ENCODE results near the gene UBE2E3. TPM values are rescaled to one million over a fixed set of nuclear protein-coding genes. Genes with fewer than 3 reads are reported as not detected.

Gene UBE2E3
- total RNA-seq, 2 donors from 2014 or later: 49.7 to 53.8 TPM

DNA sequence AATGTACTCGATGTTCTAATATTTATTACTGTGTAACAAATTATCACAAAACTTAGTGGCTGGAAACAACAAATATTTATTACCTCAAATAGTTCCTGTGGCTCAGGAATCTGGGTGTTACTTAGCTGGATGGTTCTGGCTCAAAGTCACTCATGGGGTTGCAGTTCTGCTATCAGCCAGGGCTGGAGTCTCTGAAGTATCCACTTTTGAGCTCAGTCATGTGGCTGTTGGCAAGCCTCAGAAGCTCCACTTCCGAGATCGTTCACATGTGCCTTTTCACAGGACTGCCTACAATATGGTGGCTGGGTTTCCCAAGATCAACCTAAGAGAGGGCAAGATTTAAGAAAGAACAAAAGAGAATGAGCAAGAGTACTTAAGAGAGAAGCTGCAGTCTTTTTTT is 19.4 kb upstream of the UBE2E3 start:
- Histone ChIP-seq H3K4me3 (no peak overlapping the region), H3K27me3 (replicated peaks; ENCODE audit: insufficient read depth) (no peaks in the 10 kb centered on the region)
- no peak for ATAC-seq (ENCODE audit: insufficient number of reproducible peaks, low FRiP score, low read depth)

DNA sequence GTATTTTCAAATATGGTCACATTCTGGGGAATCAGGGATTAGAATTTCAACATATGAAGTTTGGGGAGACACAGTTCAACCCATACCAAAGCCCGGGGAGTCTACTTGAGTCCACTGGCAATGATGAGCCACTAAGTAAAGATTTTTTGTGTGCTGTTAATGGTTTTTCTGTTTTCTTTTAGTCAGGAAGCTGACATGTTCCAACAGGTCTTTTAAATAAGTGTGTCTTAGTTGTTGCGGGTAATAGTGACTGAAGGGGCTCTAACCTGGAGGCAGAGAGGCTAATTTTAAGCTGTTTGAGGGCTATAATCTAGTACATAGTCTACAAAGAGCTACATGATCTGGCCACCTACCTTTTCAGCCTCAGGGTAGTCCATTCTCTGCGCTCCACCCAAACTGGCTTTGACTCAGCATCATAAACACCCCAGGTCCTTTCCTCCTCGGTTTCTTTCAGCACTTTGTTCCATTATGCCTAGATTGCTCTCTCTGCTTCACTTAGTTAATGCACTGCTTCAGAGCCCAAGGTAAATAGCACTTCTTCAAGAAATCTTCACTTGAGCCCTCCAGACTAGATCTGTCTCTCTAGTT is 17.6 kb upstream of the UBE2E3 start:
- H3K27ac ChIP-seq: no peak overlapping the region
- TF ChIP-seq, protein P1, sequence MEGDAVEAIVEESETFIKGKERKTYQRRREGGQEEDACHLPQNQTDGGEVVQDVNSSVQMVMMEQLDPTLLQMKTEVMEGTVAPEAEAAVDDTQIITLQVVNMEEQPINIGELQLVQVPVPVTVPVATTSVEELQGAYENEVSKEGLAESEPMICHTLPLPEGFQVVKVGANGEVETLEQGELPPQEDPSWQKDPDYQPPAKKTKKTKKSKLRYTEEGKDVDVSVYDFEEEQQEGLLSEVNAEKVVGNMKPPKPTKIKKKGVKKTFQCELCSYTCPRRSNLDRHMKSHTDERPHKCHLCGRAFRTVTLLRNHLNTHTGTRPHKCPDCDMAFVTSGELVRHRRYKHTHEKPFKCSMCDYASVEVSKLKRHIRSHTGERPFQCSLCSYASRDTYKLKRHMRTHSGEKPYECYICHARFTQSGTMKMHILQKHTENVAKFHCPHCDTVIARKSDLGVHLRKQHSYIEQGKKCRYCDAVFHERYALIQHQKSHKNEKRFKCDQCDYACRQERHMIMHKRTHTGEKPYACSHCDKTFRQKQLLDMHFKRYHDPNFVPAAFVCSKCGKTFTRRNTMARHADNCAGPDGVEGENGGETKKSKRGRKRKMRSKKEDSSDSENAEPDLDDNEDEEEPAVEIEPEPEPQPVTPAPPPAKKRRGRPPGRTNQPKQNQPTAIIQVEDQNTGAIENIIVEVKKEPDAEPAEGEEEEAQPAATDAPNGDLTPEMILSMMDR (IDR thresholded peaks at IDR 0.05): no peak

More for the DNA sequence above, 19.4 kb upstream of the UBE2E3 start:
- TF ChIP-seq, protein P1 (IDR thresholded peaks at IDR 0.05): no peak
- no peaks in the 10 kb centered on the region for H3K4me1 ChIP-seq (ENCODE audit: control insufficient read depth in 1 of 2, low read depth in 2 of 2)
- no peak for DNase-seq (ENCODE audit: low spot score)
- H3K36me3 ChIP-seq: no peaks in the 10 kb centered on the region
- H3K27ac ChIP-seq: no peak overlapping the region
- no peaks in the 10 kb centered on the region for H3K9me3 ChIP-seq

DNA sequence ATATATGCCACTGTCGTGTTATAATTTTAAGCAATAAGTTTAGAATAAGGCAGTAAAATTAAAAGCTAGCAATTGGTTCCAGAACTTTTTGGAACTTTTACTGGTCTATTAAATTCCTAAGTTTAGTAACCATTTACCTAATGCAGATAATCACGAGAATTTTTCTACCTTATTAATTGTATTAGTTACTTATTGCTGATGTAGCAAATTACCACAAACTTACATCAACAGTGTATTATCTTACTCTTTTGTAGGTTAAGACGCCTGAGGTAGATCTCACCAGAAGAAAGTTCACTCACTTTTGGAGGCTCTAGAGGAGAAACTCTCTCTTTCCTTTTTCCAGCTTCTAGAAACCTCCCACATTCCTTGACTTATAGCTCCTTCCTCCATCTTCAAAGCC is 14.0 kb upstream of the UBE2E3 start:
- TF ChIP-seq, protein P1 (IDR thresholded peaks at IDR 0.05): no peak
- no peaks in the 10 kb centered on the region for H3K9me3 ChIP-seq
- H3K27me3 ChIP-seq (replicated peaks; ENCODE audit: insufficient read depth): no peaks in the 10 kb centered on the region
- peaks cover 0 to 12% of the 10 kb centered on the region in 2 donors for H3K4me1 ChIP-seq (ENCODE audit: control insufficient read depth in 1 of 2, low read depth in 2 of 2)
- DNase-seq (ENCODE audit: low spot score) (no peak), ATAC-seq (ENCODE audit: insufficient number of reproducible peaks, low FRiP score, low read depth) (no peak)
- no peaks in the 10 kb centered on the region for H3K36me3 ChIP-seq
- no peak overlapping the region for H3K27ac ChIP-seq
- no peak overlapping the region for H3K4me3 ChIP-seq

More for the DNA sequence above, 17.6 kb upstream of the UBE2E3 start:
- Histone ChIP-seq H3K4me3 (no peak overlapping the region), H3K9me3 (no peaks in the 10 kb centered on the region), H3K4me1 (ENCODE audit: control insufficient read depth in 1 of 2, low read depth in 2 of 2) (no peaks in the 10 kb centered on the region), H3K36me3 (no peaks in the 10 kb centered on the region), H3K27me3 (replicated peaks; ENCODE audit: insufficient read depth) (no peaks in the 10 kb centered on the region)
- ATAC-seq (ENCODE audit: insufficient number of reproducible peaks, low FRiP score, low read depth) (no peak), DNase-seq (ENCODE audit: low spot score) (no peak)

DNA sequence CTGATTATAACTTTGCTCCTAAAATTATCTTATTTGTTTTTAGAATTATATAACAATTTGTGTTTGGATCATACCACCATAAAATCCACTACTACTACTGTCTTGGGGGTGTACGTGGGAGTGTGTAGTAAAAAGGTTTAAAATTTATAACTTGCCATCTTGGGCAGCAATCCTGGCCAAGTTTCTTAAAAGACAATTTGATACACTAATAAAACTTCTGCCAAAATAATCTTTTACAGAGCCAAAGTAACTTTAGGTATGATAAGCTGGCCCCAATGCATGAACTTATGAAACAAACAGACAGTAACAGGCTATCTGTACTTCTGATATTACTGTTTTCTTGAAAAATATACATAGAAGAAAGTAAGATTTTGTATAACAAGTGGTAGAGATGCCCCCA is 11.3 kb upstream of the UBE2E3 start:
- no peaks in the 10 kb centered on the region for H3K27me3 ChIP-seq (replicated peaks; ENCODE audit: insufficient read depth)
- no peak overlapping the region for H3K27ac ChIP-seq
- ATAC-seq (ENCODE audit: insufficient number of reproducible peaks, low FRiP score, low read depth) (no peak), DNase-seq (ENCODE audit: low spot score) (no peak)
- peaks cover 0 to 12% of the 10 kb centered on the region in 2 donors for H3K4me1 ChIP-seq (ENCODE audit: control insufficient read depth in 1 of 2, low read depth in 2 of 2)
- no peak overlapping the region for H3K4me3 ChIP-seq
- no peaks in the 10 kb centered on the region for H3K36me3 ChIP-seq
- TF ChIP-seq, protein P1 (IDR thresholded peaks at IDR 0.05): no peak
- H3K9me3 ChIP-seq: no peaks in the 10 kb centered on the region

DNA sequence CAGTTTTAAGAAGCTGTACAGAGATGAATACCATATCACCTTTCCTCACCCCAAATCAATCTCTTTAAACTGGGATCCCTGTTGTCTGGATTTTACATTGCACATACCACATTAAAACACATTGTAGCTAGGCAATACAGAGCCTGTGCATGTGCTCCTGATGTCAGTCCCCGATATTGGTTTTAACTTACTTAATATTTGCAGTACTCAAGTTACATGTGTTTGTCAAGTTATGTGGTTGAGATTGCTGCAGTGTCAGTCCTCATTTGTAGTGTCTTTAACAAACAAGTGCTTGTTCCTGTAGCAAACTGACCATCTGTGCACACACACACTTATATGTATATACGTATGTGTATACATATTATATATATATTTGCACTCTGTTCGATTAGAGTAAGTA is 10.4 kb upstream of the UBE2E3 start:
- Histone ChIP-seq H3K4me1 (ENCODE audit: control insufficient read depth in 1 of 2, low read depth in 2 of 2) (peaks cover 0 to 12% of the 10 kb centered on the region in 2 donors), H3K9me3 (no peaks in the 10 kb centered on the region), H3K27me3 (replicated peaks; ENCODE audit: insufficient read depth) (no peaks in the 10 kb centered on the region), H3K36me3 (no peaks in the 10 kb centered on the region), H3K4me3 (no peak overlapping the region), H3K27ac (no peak overlapping the region)
- DNase-seq (ENCODE audit: low spot score): no peak
- TF ChIP-seq, protein P1 (IDR thresholded peaks at IDR 0.05): no peak
- ATAC-seq (ENCODE audit: insufficient number of reproducible peaks, low FRiP score, low read depth): no peak
